ENCODE measurements around the gene CBX4.
A peak's percentile ranks its signal among the peaks of the same experiment; 100 is the strongest.

Gene CBX4

DNA sequence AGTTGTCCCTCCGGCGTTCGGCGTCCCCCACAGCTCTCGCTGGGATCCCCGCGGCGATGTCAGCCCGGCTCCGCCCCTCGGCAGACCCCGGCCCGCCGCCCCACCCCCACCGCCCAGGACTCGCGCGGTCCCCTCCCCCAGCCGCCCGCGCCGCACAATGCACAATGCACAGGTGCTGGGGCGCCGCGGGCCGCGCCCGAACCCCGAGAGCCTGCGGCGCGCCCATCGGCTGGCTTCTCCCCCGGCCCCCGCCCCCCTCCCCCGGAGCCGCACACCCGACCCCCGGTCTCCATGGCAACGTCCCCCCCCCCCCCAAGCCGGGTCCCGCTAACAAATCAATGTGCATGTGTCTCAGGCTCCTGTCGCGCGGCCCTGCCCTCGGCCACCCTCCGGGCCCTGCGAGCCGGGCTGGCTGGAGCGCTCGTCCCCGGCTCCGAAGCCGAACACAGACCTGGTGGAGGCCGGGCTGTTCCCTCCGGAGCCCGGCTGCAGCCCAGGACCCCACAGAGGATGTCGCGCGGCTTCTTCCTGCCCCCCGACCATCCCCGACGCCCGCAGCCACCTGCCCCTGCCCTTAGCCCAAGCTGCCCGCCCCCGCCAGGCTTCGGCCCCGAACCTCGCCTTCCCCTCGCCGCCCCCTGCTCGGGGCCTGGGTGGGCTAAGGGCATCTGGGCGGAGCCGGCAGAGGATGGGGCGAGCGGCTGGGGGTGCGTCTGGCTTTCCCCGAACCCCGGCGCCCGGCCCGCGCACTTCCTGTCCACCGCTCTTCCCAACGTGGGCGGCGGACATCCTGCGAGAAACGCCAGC is 41.5 kb downstream of the CBX4 start:
- TF ChIP-seq, protein P1, sequence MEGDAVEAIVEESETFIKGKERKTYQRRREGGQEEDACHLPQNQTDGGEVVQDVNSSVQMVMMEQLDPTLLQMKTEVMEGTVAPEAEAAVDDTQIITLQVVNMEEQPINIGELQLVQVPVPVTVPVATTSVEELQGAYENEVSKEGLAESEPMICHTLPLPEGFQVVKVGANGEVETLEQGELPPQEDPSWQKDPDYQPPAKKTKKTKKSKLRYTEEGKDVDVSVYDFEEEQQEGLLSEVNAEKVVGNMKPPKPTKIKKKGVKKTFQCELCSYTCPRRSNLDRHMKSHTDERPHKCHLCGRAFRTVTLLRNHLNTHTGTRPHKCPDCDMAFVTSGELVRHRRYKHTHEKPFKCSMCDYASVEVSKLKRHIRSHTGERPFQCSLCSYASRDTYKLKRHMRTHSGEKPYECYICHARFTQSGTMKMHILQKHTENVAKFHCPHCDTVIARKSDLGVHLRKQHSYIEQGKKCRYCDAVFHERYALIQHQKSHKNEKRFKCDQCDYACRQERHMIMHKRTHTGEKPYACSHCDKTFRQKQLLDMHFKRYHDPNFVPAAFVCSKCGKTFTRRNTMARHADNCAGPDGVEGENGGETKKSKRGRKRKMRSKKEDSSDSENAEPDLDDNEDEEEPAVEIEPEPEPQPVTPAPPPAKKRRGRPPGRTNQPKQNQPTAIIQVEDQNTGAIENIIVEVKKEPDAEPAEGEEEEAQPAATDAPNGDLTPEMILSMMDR (IDR thresholded peaks at IDR 0.05; ENCODE audit: low read depth, low read length) = no peak
- peak overlapping the region; percentile 44 to 59 for H3K4me3 ChIP-seq (replicated peaks in 1 of 2; ENCODE audit: low read depth in 2 of 2, low read length in 2 of 2)
- DNase-seq (ENCODE audit: low read depth in 2 of 2) = no peak

DNA sequence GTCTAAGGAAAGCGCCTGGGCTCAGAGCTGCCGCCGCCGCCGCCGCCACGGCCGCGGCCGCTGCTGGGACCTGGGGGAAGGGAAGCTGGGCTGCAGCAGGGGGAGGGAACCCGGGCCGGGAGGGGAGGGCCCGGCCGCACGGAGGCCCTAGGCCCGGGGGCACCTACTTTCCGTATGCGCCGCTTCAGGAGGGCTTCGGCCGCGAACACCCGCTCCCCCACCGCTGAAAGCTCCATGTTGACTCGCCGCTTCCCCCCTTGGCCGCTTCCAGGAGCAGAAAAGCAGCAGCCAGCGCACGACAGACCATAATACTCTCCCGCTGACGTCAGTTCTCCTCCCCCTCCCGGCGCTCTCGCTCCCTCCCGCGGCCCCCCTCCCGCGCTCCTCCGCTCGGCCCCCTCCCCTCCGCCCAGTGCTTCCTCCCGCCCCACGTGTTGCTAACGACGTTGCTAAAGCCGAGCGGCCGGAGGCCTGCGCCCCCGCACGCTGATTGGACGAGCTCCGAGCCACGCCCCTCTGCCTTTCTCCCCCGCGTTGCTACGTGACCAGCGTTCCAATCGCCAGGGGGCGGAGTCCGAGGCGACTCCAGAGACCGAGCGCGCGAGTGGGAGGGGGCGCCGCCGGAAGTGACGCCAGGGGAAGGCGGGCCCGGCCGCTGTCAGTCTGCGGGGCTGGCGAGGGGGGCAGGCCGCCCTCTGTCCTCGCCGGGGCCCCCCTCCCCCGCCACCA is 42.3 kb downstream of the CBX4 start, which contains the start of gene CBX8:
Gene CBX8 (minus strand): TSS at position 315 of the 729 bp plus-strand sequence. CDS start 79 bp downstream, at position 236.
- H3K4me3 ChIP-seq (replicated peaks in 1 of 2; ENCODE audit: low read depth in 2 of 2, low read length in 2 of 2) = peak within 1 kb of the TSS; percentile 77 to 80
- TF ChIP-seq, protein P1 (IDR thresholded peaks at IDR 0.05; ENCODE audit: low read depth, low read length) = no peak
- peak; percentile 99 to 100 for DNase-seq (ENCODE audit: low read depth in 2 of 2)

DNA sequence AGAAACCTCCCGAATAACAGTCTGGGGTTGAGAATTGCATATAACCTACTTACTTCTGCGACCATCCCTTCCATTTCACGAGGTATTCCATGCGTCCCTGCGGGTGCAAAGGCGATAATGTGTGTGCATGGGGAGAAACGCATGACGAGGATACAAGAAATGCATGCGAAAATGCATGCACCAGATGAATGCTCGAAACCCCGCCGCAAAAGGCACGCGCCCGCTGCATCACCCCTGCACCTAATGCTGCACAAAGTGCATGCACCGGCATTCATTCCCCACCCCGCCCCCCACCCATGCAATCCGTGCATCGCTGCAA is 42.8 kb downstream of the CBX4 start:
- H3K4me3 ChIP-seq (replicated peaks in 1 of 2; ENCODE audit: low read depth in 2 of 2, low read length in 2 of 2) = peak overlapping the region; percentile 77 to 80
- TF ChIP-seq, protein P1 (IDR thresholded peaks at IDR 0.05; ENCODE audit: low read depth, low read length) = no peak
- no peak for DNase-seq (ENCODE audit: low read depth in 2 of 2)

DNA sequence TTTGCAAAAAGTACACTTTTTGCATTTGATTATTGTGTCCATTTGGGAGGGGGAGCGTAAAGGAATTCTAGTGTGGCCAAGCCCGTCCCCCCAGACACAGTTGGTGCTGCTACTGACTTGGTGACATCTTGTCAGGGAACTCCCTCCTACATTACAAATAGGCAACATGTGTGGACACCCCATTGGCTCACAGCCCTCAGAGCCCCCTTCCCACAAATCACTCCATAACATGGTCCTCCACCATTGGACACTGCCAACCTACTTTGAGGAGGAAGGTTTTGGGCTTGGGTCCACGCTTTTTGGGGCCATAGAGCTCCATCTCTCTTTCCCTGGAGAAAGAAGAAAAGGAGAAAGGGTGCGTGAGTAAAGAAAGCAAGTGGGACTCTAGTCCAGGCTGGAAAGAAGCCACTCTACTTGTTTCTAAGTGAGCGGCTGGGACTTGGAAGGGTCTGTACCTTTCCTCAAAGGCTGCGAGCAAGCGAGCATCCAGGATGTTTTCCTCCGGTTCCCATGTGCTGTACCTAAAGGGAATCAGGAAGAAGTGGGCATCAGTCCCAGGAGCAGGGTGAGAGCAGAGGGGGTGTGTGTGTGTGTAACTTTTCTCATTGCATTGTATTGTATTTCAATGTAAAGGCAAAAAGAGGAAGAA is 43.3 kb downstream of the CBX4 start:
- TF ChIP-seq, protein P1 (IDR thresholded peaks at IDR 0.05; ENCODE audit: low read depth, low read length) = no peak
- no peak for DNase-seq (ENCODE audit: low read depth in 2 of 2)
- peak overlapping the region; percentile 77 to 80 for H3K4me3 ChIP-seq (replicated peaks in 1 of 2; ENCODE audit: low read depth in 2 of 2, low read length in 2 of 2)

DNA sequence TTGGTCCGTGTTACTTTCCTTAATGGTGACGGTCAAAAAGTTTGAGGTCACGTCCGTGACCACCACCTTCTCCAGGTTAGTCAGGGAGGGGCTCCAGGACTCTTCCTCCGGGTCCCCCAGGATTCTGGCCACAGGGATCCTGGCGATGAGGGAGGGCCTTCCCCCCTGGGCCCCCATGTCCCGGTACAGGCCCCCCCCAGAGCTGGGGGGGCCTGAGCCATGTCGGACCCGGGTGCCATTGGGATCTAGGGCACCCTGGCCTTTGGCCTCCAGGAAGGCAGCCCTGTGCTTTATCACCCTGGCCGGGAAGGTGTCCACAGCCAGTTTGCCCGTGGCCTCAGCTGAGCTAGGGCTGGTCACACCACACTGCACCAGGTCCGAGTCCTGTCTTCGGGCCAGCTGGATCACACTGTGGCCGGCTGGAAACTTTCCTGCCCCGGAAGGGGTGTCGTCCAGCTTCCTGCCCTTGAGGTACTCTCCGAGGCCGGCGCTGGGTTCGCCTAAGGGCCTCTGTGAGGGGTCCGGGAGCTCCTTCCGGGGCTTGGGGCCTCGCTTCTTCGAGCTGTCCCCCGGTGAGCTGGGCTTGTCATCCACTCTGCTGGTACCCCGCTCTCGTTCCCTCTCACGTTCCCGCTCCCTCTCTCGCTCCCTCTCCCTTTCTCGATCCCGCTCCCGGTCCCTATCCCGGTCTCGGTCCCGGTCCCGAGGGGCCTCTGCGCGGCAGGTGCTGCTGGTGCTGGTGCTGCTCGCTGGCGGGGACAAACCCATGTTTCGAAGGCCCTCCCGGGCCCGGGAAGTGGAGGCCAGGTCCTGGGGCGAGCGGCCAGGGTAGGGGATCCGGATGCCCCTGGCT is 44.4 kb downstream of the CBX4 start:
- TF ChIP-seq, protein P1 (IDR thresholded peaks at IDR 0.05; ENCODE audit: low read depth, low read length) = no peak
- DNase-seq (ENCODE audit: low read depth in 2 of 2) = no peak
- H3K4me3 ChIP-seq (replicated peaks in 1 of 2; ENCODE audit: low read depth in 2 of 2, low read length in 2 of 2) = no peak overlapping the region

DNA sequence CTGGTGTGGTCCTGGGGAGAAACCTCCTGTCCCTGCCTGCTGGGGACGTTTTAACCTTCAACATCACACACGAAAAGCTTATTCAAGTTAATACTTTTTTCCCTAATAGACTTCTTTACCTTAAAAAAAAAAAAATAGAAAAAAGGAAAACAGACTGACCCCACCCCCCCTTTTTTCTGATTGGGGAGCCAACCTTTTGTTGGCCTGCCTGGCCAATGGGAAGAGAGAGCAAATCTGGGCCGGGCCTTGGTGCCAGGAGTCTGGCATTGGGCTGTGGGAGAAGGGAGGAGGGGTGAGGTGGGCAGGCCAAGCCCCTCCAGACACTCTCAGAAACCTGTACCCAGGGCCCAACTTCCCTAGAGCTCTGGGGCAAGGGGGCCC is 45.3 kb downstream of the CBX4 start:
- TF ChIP-seq, protein P1 (IDR thresholded peaks at IDR 0.05; ENCODE audit: low read depth, low read length) = no peak
- no peak overlapping the region for H3K4me3 ChIP-seq (replicated peaks in 1 of 2; ENCODE audit: low read depth in 2 of 2, low read length in 2 of 2)
- peak in 1 of 2 donors; percentile 32 for DNase-seq (ENCODE audit: low read depth in 2 of 2)

All from cardiac fibroblast (primary cell).